HG02970 (cell line): Measurements from ENCODE around the gene SMO.
"Not testable (repeated sequence)": the region's sequence is repeated elsewhere in the genome, so short reads cannot be mapped to it uniquely, and the experiment has no call there.

Experiments used
- ATAC-seq: cut with Tn5 transposase; IDR thresholded peaks from one replicate; pipeline ENCODE4 v1.9.1; 2021; ENCODE audit warnings: mild to moderate bottlenecking, moderate library complexity, moderate number of reproducible peaks; ENCODE audit not compliant: unreplicated experiment, low FRiP score

The SMO gene

DNA sequence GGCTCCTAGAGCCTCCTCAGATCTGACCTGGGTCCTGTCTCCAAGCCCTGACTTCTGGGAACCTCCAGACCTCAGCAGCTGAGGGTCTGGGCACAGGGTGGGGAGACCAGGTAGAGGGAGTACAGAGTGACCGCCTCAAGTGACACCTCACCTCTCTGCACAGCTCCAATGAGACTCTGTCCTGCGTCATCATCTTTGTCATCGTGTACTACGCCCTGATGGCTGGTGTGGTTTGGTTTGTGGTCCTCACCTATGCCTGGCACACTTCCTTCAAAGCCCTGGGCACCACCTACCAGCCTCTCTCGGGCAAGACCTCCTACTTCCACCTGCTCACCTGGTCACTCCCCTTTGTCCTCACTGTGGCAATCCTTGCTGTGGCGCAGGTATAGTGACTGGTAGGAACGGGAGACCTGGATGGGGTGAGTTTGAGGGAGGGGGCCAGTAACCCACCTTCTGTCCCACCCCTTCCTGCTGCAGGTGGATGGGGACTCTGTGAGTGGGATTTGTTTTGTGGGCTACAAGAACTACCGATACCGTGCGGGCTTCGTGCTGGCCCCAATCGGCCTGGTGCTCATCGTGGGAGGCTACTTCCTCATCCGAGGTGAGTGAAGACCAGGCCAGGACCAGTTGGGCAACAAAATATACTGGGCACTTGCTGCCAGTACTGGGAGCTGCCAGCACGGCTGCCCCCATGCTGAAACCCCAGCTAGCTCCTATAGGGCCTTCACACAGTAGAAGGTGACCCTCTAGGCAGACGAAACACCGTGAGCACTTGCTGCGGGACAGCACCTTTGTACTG, 17.8 kb downstream of the SMO start:
- no peak for ATAC-seq

DNA sequence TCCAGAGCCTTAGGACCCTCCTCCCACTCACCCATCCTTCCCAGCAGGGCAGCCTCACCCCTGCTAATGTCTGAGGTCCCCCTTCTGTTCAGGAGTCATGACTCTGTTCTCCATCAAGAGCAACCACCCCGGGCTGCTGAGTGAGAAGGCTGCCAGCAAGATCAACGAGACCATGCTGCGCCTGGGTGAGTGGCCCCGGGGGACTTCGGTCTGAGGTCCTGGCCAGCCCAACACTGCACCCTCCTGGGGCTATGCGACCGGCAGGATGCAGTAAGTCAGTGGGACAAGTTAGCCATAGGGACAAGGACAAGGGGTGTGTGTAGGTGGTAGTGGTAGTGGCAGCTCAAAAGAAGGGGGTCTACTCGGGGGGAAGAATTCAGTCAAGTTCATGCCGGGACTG, 20.2 kb downstream of the SMO start:
- ATAC-seq, result no peak

- ATAC-seq, result no peak
These were observed 20.9 kb downstream of the SMO start for GRCh38 chr7:129209067-129209926.

DNA sequence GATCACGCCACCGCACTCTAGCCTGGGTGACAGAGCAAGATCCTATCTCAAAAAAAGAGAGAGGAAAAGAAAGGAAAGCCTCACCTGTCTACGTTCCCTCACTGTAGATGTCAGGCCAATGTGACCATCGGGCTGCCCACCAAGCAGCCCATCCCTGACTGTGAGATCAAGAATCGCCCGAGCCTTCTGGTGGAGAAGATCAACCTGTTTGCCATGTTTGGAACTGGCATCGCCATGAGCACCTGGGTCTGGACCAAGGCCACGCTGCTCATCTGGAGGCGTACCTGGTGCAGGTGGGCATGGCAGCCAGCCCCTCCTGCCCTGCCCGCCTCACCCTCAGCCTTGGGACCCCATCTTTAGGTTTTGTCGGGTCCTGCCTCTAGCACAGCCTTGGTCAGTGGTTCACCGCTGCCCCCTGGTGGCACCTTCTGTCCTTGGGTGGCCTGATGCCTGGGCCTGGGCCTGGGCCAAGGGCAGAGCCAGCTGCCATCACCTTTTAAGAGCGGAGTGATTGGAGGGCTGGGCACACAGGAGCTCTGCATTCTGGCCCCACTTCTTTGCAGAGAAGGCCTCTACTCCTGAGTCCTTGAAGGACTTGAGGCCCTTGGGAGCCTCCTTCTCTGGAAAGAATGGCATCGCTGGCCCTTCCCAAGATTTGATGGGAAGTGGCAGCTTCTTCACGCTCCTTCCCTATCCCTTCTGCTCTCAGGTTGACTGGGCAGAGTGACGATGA, 22.0 kb downstream of the SMO start:
- no peak for ATAC-seq

DNA sequence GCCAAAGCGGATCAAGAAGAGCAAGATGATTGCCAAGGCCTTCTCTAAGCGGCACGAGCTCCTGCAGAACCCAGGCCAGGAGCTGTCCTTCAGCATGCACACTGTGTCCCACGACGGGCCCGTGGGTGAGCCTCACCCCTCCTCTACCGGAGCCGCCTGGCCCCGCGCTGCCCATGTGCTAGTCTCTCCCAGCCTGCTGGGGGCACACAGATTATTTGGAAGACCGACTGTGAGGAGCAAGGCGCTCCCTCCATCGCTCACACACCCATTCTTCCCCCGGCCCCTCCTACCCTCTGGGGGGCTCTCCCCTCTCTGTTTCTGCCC, 22.5 kb downstream of the SMO start:
- ATAC-seq, result no peak

GRCh38 chr7:129212126-129212525, 23.7 kb downstream of the SMO start:
- no peak for ATAC-seq

DNA sequence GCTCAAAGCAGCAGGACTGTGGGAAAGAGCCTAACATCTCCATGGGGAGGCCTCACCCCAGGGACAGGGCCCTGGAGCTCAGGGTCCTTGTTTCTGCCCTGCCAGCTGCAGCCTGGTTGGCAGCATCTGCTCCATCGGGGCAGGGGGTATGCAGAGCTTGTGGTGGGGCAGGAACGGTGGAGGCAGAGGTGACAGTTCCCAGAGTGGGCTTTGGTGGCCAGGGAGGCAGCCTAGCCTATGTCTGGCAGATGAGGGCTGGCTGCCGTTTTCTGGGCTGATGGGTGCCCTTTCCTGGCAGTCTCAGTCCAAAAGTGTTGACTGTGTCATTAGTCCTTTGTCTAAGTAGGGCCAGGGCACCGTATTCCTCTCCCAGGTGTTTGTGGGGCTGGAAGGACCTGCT, 24.2 kb downstream of the SMO start:
- no peak for ATAC-seq

GRCh38 chr7:129213828-129214227, 25.4 kb downstream of the SMO start:
- ATAC-seq, result no peak

GRCh38 chr7:129215691-129216090, 27.3 kb downstream of the SMO start:
- ATAC-seq, result not testable (repeated sequence)

DNA sequence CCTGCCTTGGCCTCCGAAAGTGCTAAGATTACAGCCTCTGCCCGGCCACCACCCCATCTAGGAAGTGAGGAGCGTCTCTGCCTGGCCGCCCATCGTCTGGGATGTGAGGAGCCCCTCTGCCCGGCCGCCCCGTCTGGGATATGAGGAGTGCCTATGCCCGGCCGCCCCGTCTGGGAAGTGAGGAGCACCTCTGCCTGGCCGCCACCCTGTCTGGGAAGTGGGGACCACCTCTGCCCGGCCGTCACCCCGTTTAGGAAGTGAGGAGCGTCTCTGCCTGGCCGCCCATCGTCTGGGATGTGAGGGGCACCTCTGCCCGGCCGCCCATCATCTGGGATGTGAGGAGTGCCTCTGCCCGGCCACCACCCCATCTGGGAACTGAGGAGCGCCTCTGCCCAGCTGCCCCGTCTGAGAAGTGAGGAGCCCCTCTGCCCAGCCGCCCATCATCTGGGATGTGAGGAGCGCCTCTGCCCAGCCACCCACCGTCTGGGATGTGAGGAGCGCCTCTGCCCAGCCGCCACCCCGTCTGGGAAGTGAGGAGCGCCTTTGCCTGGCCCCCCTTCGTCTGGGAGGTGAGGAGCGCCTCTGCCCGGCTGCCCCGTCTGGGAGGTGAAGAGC, 27.8 kb downstream of the SMO start:
- ATAC-seq, result not testable (repeated sequence)

DNA sequence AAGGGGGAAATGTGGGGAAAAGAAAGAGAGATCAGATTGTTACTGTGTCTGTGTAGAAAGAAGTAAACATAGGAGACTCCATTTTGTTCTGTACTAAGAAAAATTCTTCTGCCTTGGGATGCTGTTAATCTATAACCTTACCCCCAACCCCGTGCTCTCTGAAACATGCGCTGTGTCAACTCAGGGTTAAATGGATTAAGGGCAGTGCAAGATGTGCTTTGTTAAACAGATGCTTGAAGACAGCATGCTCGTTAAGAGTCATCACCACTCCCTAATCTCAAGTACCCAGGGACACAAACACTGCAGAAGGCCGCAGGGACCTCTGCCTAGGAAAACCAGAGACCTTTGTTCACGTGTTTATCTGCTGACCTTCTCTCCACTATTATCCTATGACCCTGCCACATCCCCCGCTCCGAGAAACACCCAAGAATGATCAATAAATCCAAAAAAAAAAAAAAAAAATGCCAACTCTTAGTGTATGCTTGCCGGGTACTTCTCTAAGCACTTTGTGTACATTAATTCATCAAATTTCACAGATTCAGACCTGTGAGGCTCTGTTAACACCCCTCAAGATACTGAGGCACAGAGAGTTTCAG, 28.5 kb downstream of the SMO start:
- ATAC-seq, result not testable (repeated sequence)

DNA sequence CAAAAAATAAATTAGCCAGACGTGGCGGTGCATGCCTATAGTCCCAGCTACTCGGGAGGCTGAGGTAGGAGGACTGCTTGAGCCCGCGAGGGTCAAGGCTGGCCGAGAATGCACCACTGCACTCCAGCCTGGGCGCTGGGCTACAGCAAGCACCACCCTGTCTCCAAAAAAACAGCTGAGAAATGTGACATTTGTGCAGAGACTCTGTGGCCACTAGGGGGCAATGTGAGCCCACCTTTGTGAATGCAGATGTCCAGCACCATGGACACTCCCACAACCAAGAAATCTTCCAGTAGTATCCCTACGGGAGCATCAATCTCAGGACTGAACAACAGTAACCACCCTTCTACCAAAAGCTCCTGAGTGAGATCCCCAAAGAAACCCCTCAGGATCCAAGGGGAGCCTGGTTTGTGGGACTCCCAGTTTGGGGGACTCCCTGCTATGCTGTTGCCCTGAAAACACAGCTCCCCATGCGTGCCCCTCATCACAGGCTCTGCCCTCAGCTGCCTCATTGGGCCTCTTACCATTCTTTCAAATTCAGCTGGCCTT, 30.2 kb downstream of the SMO start:
- no peak for ATAC-seq

DNA sequence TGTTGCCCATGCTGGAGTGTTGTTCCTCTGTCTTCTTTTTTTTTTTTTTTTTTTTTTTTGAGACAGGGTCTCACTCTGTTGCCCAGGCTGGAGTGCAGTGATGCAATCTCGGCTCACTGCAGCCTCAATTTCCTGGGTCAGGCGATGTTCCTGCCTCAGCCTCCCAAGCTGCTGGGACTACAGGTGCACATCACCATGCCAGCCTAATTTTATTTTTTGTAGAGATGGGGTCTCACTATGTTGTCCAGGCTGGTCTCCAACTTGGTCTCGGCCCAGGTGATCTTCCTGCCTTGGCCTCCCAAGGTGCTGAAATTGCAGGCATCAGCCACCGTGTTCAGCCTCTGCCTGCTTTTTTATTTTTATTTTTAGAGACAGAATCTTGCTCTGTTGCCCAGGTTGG, 30.7 kb downstream of the SMO start:
- ATAC-seq, result not testable (repeated sequence)

DNA sequence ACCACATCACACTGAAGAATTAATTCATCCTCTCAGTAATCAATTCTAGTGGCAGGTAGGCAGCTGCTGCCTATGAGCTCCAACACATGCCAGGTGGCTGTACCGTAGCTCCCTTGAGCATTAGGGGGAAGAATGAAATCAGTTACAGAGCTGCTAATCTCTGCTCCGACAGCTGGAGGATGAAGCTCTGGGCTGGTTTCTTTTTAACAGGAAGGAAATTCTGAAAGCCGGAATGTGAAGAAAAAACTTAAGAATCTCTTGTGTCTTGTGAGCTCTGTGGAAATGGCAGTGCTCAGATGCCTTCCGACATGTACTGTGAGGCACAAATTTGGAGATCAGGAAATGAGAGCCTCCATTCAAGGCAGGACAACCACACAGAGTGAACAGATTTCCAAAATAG, 33.6 kb downstream of the SMO start:
- ATAC-seq, result no peak

DNA sequence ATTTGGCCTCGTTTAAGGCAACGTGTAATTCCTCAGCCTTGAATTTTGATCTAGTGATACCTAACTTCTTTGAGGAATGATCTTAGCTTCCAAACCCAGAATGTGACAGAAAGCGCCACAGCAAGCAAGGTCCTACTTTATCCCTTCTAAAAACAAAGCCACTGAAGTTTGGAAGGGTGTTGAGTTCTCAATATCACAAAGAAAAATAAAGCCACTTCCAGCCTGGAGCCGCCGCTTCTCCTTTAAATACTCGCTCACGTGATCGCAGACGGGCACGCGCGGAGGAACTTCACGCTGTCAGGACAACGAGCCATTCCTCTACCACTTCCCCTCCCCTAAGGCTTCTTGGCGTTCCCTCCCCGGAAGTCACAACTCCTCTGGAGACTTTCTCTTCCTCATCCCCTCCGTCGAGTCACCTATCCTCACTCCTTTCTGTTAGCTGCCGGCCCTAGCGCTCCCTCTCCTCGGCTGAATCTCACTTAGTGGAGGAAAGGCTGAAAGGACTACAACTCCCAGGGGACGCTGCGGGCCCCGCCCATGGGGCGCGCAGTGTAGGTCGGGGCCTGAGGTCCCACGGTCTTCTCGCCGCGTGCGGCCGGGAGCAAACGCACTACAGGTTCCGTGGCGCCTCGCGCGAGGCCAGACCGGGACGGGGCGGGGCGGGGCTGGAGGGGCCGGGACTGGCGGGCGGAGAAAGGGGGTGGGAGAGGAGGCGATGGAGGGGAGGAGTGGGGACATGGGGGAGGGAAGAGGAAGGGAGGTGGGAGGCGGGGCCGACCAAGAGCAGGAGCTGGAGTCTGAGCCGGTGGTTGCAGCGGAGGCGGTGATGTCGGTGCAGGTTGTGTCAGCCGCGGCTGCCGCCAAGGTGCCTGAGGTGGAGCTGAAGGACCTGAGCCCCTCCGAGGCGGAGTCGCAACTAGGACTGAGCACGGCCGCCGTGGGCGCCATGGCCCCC, 36.1 kb downstream of the SMO start, which contains the start of gene AHCYL2:
Gene AHCYL2, plus strand, starts transcription at position 780 of the 955 bp plus-strand sequence.
- peak; percentile 83 for ATAC-seq

- ATAC-seq, result peak; percentile 29
These were observed 36.9 kb downstream of the SMO start for GRCh38 chr7:129225206-129225930.

DNA sequence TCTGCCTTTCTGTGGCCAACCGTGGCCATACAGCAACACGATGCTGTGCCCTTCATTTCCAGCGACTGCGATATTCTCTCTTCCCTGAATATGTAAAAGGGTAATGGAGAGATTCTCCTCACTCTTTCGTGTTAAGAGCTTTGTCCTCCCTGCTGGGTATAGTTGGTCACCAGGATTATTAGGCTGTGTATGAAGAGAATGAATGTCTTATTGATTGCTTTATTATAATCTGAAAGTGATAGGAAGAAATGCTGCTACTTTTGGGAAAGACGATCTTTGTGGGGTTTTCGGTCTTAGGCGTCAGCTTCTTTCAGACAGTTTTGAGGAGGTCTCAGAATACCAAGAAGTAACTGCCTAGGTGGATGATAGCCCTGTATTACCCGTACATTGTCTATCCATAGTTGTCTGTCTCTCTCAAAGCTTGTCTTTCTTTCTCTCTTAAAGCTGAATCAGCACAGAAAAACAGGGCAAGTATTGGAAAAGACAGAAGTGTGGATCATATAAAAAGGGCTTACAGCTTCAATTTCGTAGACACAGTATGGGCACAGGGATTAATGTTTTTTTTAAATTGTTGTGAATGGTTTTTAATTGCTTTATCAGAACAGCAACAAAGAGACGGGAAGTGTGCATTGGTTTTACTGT, 37.6 kb downstream of the SMO start:
- no peak for ATAC-seq
